ENCODE results near the gene UTP11.
"Not testable (repeated sequence)": the region's sequence is repeated elsewhere in the genome, so short reads cannot be mapped to it uniquely, and the experiment has no call there.

Gene UTP11, protein sequence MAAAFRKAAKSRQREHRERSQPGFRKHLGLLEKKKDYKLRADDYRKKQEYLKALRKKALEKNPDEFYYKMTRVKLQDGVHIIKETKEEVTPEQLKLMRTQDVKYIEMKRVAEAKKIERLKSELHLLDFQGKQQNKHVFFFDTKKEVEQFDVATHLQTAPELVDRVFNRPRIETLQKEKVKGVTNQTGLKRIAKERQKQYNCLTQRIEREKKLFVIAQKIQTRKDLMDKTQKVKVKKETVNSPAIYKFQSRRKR

GRCh38 chr1:38012363-38013226 is at the start of gene UTP11:
Gene UTP11, plus strand, starts transcription at chr1:38012734. Its CDS starts 69 bp downstream, at chr1:38012803.
- peaks cover 51% of the 10 kb centered on the region for H3K79me2 ChIP-seq (ENCODE audit: insufficient read depth, low read depth)
- H3K4me2 ChIP-seq = peak within 1 kb of the TSS; percentile 74
- peak within 1 kb of the TSS; percentile 86 for H2AFZ ChIP-seq (ENCODE audit: low read depth)
- no peaks in the 10 kb centered on the region for H3K27me3 ChIP-seq (ENCODE audit: insufficient read depth, low read depth)
- peak within 1 kb of the TSS; percentile 94 for H3K4me3 ChIP-seq (IDR thresholded peaks at IDR 0.05; ENCODE audit: insufficient read depth, low read depth, low read length)
- H3K9ac ChIP-seq = peak within 1 kb of the TSS; percentile 92
- TF ChIP-seq CTCF (conservative IDR thresholded peaks at IDR 0.05; ENCODE audit: low read depth, low read length) = no peak
- peaks cover 42% of the 10 kb centered on the region for H3K4me1 ChIP-seq (ENCODE audit: low read depth, poor library complexity, severe bottlenecking)
- no peaks in the 10 kb centered on the region; the same call in 1 of the 2 replicates for H3K36me3 ChIP-seq (ENCODE audit: insufficient read depth)
- no peaks in the 10 kb centered on the region; the same call in 1 of the 2 replicates for H4K20me1 ChIP-seq (ENCODE audit: insufficient read depth)
- peak within 1 kb of the TSS; percentile 83 for H3K27ac ChIP-seq

- H4K20me1 ChIP-seq (ENCODE audit: insufficient read depth); H3K27me3 ChIP-seq (ENCODE audit: insufficient read depth, low read depth); H3K4me2 ChIP-seq; H3K9ac ChIP-seq; H3K4me1 ChIP-seq (ENCODE audit: low read depth, poor library complexity, severe bottlenecking); H3K4me3 ChIP-seq (IDR thresholded peaks at IDR 0.05; ENCODE audit: insufficient read depth, low read depth, low read length); H2AFZ ChIP-seq (ENCODE audit: low read depth); H3K79me2 ChIP-seq (ENCODE audit: insufficient read depth, low read depth); H3K27ac ChIP-seq: not testable (repeated sequence)
- H3K36me3 ChIP-seq (ENCODE audit: insufficient read depth) = peaks cover 15% of the 10 kb centered on the region; the same call in 1 of the 2 replicates
Observed at GRCh38 chr1:37964106-37964505, 48.4 kb upstream of the UTP11 start.

DNA sequence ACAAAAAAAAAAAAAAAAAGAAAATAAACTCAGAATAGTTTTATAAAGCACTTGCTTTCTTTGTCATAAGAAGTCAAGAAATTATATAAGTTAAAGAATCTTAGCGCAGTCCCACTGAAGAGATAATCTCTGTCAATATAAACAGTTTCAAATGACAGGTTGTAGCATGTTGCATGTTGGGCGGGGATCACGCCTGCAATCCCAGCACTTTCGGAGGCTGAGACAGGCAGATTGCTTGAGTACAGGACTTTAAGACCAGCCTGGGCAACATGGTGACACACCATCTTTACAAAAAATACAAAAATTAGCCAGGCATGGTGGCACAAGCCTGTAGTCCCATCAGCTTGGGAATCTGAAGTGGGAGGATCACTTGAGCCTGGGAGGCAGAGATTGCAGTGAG is 47.2 kb upstream of the UTP11 start:
- Histone ChIP-seq H3K4me3 (IDR thresholded peaks at IDR 0.05; ENCODE audit: insufficient read depth, low read depth, low read length) (no peak overlapping the region), H3K27me3 (ENCODE audit: insufficient read depth, low read depth) (no peaks in the 10 kb centered on the region), H4K20me1 (ENCODE audit: insufficient read depth) (no peaks in the 10 kb centered on the region), H2AFZ (ENCODE audit: low read depth) (no peak overlapping the region), H3K36me3 (ENCODE audit: insufficient read depth) (peaks cover 7% of the 10 kb centered on the region; the same call in 1 of the 2 replicates), H3K9ac (no peak overlapping the region), H3K4me1 (ENCODE audit: low read depth, poor library complexity, severe bottlenecking) (no peaks in the 10 kb centered on the region), H3K4me2 (no peak overlapping the region), H3K79me2 (ENCODE audit: insufficient read depth, low read depth) (no peaks in the 10 kb centered on the region), H3K27ac (no peak overlapping the region)
- no peak for TF ChIP-seq CTCF (conservative IDR thresholded peaks at IDR 0.05; ENCODE audit: low read depth, low read length)

GRCh38 chr1:37973684-37974083 is 38.9 kb upstream of the UTP11 start:
- not testable (repeated sequence) for H3K4me3 ChIP-seq (IDR thresholded peaks at IDR 0.05; ENCODE audit: insufficient read depth, low read depth, low read length); H2AFZ ChIP-seq (ENCODE audit: low read depth); H3K9ac ChIP-seq; H4K20me1 ChIP-seq (ENCODE audit: insufficient read depth); H3K36me3 ChIP-seq (ENCODE audit: insufficient read depth); H3K4me2 ChIP-seq; H3K27ac ChIP-seq; H3K27me3 ChIP-seq (ENCODE audit: insufficient read depth, low read depth); H3K79me2 ChIP-seq (ENCODE audit: insufficient read depth, low read depth); H3K4me1 ChIP-seq (ENCODE audit: low read depth, poor library complexity, severe bottlenecking)

GRCh38 chr1:37974567-37974966 is 38.0 kb upstream of the UTP11 start:
- H3K36me3 ChIP-seq (ENCODE audit: insufficient read depth) = peaks cover 9% of the 10 kb centered on the region; the same call in 1 of the 2 replicates
- H3K9ac ChIP-seq = no peak overlapping the region

More at GRCh38 chr1:37974567-37974966, 38.0 kb upstream of the UTP11 start:
- no peak overlapping the region for H3K27ac ChIP-seq
- no peaks in the 10 kb centered on the region; the same call in 1 of the 2 replicates for H4K20me1 ChIP-seq (ENCODE audit: insufficient read depth)
- H3K27me3 ChIP-seq (ENCODE audit: insufficient read depth, low read depth) = no peaks in the 10 kb centered on the region
- H3K4me3 ChIP-seq (IDR thresholded peaks at IDR 0.05; ENCODE audit: insufficient read depth, low read depth, low read length) = no peak overlapping the region
- H3K79me2 ChIP-seq (ENCODE audit: insufficient read depth, low read depth) = no peaks in the 10 kb centered on the region; the same call in 1 of the 2 replicates
- TF ChIP-seq CTCF (conservative IDR thresholded peaks at IDR 0.05; ENCODE audit: low read depth, low read length) = no peak
- H2AFZ ChIP-seq (ENCODE audit: low read depth) = no peak overlapping the region
- H3K4me1 ChIP-seq (ENCODE audit: low read depth, poor library complexity, severe bottlenecking) = no peaks in the 10 kb centered on the region
- no peak overlapping the region for H3K4me2 ChIP-seq

All from KMS-11 (cell line).